HUES64 (cell line): ENCODE results near the gene CUTA.
A peak's percentile ranks its signal among the peaks of the same experiment; 100 is the strongest.

Source experiments
- H3K27ac ChIP-seq: 2 replicates; pipeline ENCODE4 v1.7.0; 2013; ENCODE audit warnings: low read depth, low read length, inconsistent platforms
- H3K27me3 ChIP-seq: 2 replicates; pipeline ENCODE4 v1.6.1; 2013; ENCODE audit warnings: mild to moderate bottlenecking, low read length; ENCODE audit not compliant: insufficient read depth
- H3K36me3 ChIP-seq: 2 replicates; pipeline ENCODE4 v1.6.1; 2013; ENCODE audit warnings: mild to moderate bottlenecking, low read length; ENCODE audit not compliant: insufficient read depth
- H3K4me1 ChIP-seq: 2 replicates; pipeline ENCODE4 v1.6.1; 2013; ENCODE audit warnings: mild to moderate bottlenecking, low read length, moderate library complexity; ENCODE audit not compliant: insufficient read depth
- H3K4me3 ChIP-seq: 2 replicates; pipeline ENCODE4 v1.5.1; 2013; ENCODE audit warnings: mild to moderate bottlenecking, low read length, moderate library complexity
- H3K9ac ChIP-seq: 2 replicates; pipeline ENCODE4 v1.6.1; 2013; ENCODE audit warnings: mild to moderate bottlenecking, low read depth, low read length
- H3K9me3 ChIP-seq: 2 replicates; pipeline ENCODE4 v1.6.1; 2013; ENCODE audit warnings: low read depth, low read length; ENCODE audit not compliant: insufficient read depth
- WGBS: fragments of 150-250, 120-280 bp; methylation state at CpG from one replicate; pipeline ENCODE4 v1.1.7; 2013; ENCODE audit warnings: missing lambda C conversion rate; 5-methylcytosine and 5-hydroxymethylcytosine counted together

The CUTA gene

DNA sequence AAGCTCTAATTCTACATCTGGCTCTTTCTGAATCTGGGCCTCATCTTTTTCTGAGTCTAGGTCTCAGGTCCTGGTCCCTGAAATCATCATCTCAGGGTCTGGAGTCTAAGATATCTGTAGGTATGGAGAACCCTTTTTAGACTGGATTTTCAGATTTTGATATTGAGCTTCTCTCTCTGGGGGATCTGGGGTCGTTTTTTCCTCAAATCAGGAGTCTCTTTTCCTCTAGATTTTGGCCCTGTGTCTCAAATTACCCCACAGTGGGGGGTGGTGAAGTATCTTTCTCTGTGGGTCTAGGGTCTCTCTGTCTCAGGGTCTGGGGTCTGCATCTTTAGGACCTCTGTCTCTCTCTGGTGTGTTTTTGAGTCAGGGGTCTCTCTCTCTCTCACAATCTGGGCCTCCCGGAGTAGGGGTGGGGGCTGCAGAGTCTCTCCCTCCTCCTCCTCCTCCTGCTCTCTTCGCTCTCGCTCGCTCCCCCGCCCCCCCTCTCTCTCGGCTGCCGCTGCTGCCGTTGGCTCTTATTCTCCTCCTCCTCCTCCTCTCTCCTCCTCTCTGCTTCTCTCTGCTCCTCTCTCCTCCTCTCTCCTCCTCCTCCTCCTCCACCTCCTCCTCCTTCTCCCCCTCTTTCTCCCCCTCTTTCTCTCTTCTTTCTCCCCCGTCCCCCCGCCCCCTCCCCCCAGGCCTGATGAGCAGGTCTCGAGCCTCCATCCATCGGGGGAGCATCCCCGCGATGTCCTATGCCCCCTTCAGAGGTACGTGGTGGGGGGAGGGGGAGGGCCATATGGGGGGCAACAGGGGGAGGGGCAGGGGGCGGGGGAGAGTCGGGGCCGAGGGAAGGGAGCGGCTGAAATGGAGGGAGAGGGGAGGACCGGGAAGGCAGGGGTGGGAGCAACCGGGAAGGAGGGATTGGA, 1.9 kb upstream of the CUTA start, which contains the start of gene SYNGAP1:
Gene SYNGAP1, plus strand, starts transcription at position 486 of the 911 bp plus-strand sequence. Its CDS starts 200 bp downstream, at position 686.
- H3K36me3 ChIP-seq, result peaks cover 34% of the 10 kb centered on the region
- H3K27ac ChIP-seq, result peak within 1 kb of the TSS; percentile 82
- peak within 1 kb of the TSS; percentile 63 for H3K9ac ChIP-seq
- peaks cover 31% of the 10 kb centered on the region for H3K4me1 ChIP-seq
- peak within 1 kb of the TSS; percentile 90 for H3K4me3 ChIP-seq
- H3K27me3 ChIP-seq, result no peaks in the 10 kb centered on the region
- no peaks in the 10 kb centered on the region for H3K9me3 ChIP-seq
- 1% methylated on average over 15 of the region's 22 CpGs for WGBS

DNA sequence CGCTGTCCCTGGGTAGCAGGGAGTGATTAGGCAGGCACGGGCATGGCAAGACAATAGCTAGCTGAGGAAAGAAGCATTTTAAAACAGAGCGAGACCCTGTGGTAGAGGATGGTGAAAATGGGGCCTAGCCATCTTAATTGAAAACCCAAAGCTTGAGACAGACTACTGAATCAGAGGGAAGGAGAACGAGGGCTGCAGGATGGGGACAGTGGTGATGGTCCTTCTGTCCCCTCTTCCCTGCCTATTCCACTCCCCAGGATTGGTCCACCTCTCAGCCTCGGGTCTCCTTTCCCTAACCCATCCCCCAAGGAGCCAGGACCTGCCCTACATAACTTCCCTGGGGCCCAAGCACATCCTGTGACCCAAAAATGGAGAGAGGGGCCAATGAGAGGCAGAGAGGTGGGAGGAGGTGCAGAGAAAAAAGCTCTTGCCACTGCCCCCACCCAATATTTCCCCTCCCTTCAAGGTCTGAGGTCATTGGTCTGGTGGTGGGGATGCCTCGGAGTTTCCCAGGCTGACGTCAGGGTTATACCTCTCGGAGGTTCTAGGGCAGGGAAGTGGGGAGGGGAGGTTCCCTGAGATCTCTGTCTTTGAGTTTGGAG, 884 bp upstream of the CUTA start:
- Histone ChIP-seq H3K27me3 (no peaks in the 10 kb centered on the region), H3K27ac (peak overlapping the region; percentile 82)

DNA sequence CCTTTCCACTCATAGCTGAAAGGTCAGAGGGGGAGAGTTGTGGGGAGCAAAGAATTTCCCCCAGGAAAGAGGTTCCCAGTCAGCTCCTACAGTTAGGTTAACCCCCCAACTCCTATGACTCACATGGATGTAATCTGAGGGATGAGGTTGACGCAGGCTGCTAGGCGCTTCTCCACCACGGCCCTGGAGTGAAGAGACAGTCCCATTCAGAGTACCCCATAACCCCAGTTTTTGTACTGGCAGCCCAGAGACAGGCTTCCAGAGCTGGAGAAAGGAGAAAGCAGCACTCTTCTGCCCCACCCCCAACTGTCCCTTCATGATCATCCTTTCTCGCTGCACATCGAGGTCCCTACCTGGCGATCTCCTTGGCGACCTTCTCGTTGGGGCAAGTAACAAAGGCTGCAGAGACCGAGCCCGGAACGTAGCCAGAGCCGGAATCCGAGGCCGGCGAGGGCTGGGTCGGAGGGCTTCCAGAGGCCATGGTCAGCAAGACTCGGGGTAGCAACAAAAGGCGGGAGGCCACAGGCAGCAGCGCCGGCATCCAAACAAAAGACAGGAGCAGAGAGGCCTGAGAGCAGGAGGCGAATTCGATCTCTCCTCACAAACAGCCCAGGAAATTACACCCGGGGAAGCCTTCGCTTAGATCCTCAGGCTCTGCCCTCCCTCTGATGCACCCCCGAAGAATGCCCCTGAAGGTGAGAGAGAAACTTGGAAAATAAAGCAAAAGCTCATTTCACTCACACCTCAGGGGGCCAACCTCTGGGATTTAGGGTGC, 592 bp downstream of the CUTA start:
- under 1% methylated on average over 25 of the region's 25 CpGs for WGBS
- peak overlapping the region; percentile 90 for H3K4me3 ChIP-seq

More for the DNA sequence above, 884 bp upstream of the CUTA start:
- Histone ChIP-seq H3K36me3 (peaks cover 38% of the 10 kb centered on the region), H3K4me1 (peaks cover 28% of the 10 kb centered on the region), H3K9ac (peak overlapping the region; percentile 48), H3K4me3 (peak overlapping the region; percentile 90), H3K9me3 (no peaks in the 10 kb centered on the region)
- WGBS, result 23% methylated on average over 8 of the region's 8 CpGs

DNA sequence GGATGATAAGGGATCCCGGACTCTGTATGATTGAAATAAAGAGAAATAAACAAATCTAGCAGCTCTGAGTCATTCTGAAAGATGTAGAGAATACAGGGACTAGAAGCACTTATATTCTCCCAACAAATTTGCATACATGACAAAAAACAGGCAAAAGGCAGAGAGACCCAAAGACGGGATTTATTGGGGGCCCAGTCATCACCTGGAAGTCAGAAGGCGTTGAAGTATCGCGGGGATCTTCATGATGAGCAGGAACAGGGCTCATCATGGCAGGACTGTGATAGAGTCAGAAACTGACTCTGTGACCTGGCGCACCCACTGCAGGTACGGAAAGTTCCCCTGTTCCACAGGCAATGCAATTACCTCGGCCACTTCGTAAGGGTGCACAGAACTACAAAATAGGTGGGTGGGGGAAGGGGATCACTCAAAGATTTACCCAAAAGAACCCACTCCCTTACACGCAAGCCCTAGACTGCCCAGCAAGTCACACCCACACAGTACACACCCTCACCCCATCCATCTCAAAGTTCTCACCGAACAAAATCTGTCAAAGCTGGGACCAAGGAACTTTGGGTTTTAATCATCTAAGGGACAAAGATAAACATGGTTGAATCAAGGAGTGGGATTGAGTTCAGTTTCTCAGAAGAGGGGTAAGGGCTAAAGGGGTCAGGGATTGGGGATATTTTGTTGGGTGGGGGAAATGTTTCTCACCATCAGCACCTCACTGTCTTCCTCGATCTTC, 1.4 kb downstream of the CUTA start:
- peaks cover 45% of the 10 kb centered on the region for H3K36me3 ChIP-seq
- no peak overlapping the region; the same call in 1 of the 2 replicates for H3K27ac ChIP-seq
- peak overlapping the region; percentile 85; the same call in 1 of the 2 replicates for H3K9ac ChIP-seq
- H3K9me3 ChIP-seq, result no peaks in the 10 kb centered on the region
- peaks cover 29% of the 10 kb centered on the region for H3K4me1 ChIP-seq
- 74% methylated on average over 11 of the region's 12 CpGs for WGBS
- H3K4me3 ChIP-seq, result peak overlapping the region; percentile 90
- H3K27me3 ChIP-seq, result no peaks in the 10 kb centered on the region

More for the DNA sequence above, 592 bp downstream of the CUTA start:
- Histone ChIP-seq H3K4me1 (peaks cover 28% of the 10 kb centered on the region), H3K27ac (peak overlapping the region; percentile 82), H3K27me3 (no peaks in the 10 kb centered on the region), H3K9ac (peak overlapping the region; percentile 85), H3K36me3 (peaks cover 44% of the 10 kb centered on the region), H3K9me3 (no peaks in the 10 kb centered on the region)

DNA sequence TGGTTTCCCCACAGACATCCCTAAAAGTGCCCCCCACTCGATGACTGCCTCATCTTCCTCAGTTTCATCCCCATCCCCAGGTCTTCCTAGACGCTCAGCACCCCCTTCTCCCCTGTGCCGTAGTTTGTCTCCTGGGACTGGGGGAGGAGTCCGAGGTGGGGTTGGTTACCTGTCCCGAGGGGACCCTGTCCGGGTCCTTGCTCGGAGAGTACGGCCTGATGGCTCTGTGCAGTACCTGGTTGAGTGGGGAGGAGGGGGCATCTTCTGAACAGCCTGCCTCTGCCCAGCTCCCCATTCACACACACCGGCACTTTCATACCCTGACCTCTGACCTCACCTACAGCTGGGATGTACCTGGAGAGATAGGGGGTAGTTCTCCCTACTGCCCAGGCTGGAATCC, 2.1 kb downstream of the CUTA start:
- no peak overlapping the region for H3K9ac ChIP-seq
- no peak overlapping the region for H3K27ac ChIP-seq
- H3K4me3 ChIP-seq, result peak overlapping the region; percentile 90; the same call in 1 of the 2 replicates
- H3K36me3 ChIP-seq, result peaks cover 45% of the 10 kb centered on the region
- H3K9me3 ChIP-seq, result no peaks in the 10 kb centered on the region
- WGBS, result 90% methylated on average over 8 of the region's 9 CpGs
- peaks cover 27% of the 10 kb centered on the region for H3K4me1 ChIP-seq
- H3K27me3 ChIP-seq, result no peaks in the 10 kb centered on the region

DNA sequence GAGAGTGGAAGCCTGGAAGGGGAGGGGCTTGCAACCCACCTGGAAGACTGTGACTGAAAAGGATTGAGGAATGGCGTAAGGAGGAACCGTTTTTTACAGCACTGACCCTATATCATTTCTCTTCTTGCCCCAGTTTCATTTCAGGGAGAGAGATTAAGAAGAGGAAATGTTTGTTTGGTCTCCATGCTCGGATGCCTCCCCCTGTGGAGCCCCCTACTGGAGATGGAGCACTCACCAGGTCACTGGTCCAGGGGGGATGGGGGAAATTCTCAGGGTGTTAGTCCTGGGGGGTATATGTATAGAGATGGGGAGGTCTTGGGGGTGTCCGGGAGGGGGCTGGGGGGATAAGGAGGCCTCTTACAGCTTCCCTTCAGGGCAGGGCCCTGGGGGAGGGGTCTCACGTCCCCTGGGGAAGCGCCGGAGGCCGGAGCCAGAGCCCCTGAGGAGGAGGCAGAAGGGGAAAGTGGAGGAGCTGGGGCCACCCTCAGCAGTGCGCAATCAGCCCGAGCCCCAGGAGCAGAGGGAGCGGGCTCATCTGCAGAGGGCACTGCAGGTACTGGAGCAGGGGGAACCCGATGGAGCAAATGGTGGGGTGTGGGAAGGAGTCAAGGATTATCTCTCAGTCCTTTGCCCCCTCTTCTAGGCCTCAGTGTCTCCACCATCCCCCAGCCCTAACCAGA, 3.2 kb downstream of the CUTA start:
- no peak overlapping the region for H3K27ac ChIP-seq
- H3K36me3 ChIP-seq, result peaks cover 45% of the 10 kb centered on the region
- WGBS, result 77% methylated on average over 10 of the region's 12 CpGs
- no peaks in the 10 kb centered on the region for H3K27me3 ChIP-seq
- peaks cover 26% of the 10 kb centered on the region for H3K4me1 ChIP-seq
- H3K9me3 ChIP-seq, result no peaks in the 10 kb centered on the region
- no peak overlapping the region for H3K9ac ChIP-seq
- H3K4me3 ChIP-seq, result no peak overlapping the region

DNA sequence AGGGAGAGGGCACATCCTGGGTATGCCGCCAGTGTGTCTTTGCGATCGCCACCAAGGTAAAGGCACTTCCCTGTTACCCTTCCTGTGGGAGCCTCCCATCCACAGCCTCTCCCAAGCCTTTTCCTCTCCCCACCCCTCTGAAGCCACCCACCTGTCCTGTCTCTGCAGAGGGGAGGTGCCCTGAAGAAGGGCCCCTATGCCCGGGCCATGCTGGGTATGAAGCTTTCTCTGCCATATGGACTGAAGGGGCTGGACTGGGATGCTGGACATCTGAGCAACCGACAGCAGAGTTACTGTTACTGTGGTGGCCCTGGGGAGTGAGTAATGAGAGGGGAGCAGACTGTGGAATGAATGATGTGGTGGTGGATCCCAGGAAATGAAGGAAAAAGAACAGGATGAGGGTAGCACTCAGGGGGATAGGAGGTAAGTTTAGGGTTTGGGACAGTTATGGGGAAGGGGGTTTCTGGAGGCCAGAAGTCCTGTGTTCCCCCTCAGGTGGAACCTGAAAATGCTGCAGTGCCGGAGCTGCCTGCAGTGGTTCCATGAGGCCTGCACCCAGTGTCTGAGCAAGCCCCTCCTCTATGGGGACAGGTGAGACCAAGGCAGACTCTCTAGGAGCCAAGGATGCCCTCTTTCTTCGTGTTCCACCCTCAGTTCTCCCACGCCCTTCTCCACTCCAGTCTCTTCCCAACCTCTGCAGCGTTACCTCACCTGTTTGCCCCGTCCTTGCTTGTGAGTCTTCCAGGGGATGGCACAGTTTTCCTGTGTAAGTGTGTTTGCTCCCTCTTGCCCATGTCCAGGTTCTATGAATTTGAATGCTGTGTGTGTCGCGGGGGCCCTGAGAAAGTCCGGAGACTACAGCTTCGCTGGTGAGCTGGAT, 4.4 kb downstream of the CUTA start:
- WGBS, result 93% methylated on average over 14 of the region's 14 CpGs
- peaks cover 47% of the 10 kb centered on the region for H3K36me3 ChIP-seq
- H3K27ac ChIP-seq, result no peak overlapping the region
- H3K9ac ChIP-seq, result no peak overlapping the region
- no peaks in the 10 kb centered on the region for H3K9me3 ChIP-seq
- H3K4me1 ChIP-seq, result peaks cover 22% of the 10 kb centered on the region
- no peaks in the 10 kb centered on the region for H3K27me3 ChIP-seq
- no peak overlapping the region for H3K4me3 ChIP-seq

DNA sequence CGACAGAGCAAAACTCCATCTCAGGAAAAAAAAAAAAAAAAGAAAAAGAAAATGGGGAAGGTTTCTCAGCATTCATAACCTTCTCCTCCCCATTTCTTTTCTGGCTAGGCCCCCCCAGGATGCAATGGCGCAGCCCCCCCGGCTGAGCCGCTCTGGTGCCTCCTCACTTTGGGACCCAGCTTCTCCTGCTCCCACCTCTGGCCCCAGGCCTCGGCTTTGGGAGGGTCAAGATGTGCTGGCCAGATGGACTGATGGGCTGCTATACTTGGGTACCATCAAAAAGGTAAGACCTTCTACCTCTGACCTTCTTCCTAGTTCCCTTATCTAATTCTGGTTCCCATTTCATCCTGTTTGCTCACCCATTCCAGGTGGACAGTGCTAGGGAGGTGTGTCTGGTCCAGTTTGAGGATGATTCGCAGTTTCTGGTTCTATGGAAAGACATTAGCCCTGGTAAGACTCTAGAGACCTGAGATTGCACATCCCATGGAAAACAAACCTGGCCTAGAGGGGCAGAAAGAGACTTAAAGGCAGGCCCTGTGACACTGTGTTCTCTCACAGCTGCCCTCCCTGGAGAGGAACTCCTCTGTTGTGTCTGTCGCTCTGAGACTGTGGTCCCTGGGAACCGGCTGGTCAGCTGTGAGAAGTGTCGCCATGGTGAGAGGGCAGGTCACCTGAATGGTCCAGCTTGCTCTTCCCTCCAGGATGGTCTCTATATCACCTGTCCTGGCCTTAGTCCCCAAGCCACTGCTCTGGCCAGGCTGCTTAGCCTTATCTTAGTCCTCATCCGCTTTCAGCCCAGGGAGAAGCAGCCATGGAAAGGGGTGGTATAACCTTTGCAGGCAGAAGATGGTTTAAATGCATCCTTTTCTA, 5.5 kb downstream of the CUTA start:
- H3K9me3 ChIP-seq, result no peaks in the 10 kb centered on the region
- WGBS, result 96% methylated on average over 7 of the region's 10 CpGs
- no peak overlapping the region for H3K4me3 ChIP-seq
- H3K27me3 ChIP-seq, result no peaks in the 10 kb centered on the region
- peaks cover 22% of the 10 kb centered on the region for H3K4me1 ChIP-seq
- H3K36me3 ChIP-seq, result peaks cover 58% of the 10 kb centered on the region
- no peak overlapping the region for H3K27ac ChIP-seq
- H3K9ac ChIP-seq, result no peak overlapping the region

DNA sequence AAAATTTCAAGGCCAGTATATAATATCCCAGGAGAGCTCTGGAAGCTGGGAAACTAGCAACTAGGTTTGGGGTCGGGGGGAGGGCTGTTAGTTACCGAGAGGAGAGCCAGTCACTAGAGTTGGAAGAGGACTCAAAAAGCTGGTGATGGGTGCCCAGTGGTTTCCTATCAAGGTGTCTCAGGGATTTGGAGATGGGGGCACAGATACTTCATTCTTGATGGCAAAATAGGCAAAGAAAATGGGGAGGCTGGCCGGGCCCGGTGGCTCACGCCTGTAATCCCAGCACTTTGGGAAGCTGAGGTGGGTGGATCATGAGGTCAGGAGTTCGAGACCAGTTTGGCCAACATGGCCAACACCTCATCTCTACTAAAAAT, 6.3 kb downstream of the CUTA start:
- peaks cover 63% of the 10 kb centered on the region for H3K36me3 ChIP-seq
- WGBS, result 68% methylated on average over 6 of the region's 6 CpGs

More for the DNA sequence above, 6.3 kb downstream of the CUTA start:
- Histone ChIP-seq H3K27ac (peak overlapping the region; percentile 97; the same call in 1 of the 2 replicates), H3K9me3 (no peaks in the 10 kb centered on the region), H3K9ac (peak overlapping the region; percentile 17; the same call in 1 of the 2 replicates), H3K4me3 (peak overlapping the region; percentile 67), H3K27me3 (no peaks in the 10 kb centered on the region), H3K4me1 (peaks cover 20% of the 10 kb centered on the region)
